SU-DHL-6 (cell line): ENCODE results near the gene FEN1.

Source experiments
- H2AFZ ChIP-seq: fragments of 200-600 bp; sonication (generic); 2 replicates; pipeline ENCODE4 v1.6.1; 2014; ENCODE audit warnings: low read depth, mild to moderate bottlenecking, moderate library complexity, mixed read lengths, antibody characterized with exemption, low read length; ENCODE audit not compliant: severe bottlenecking
- H3F3A ChIP-seq: fragments of 200-600 bp; shearing (Covaris generic); 2 replicates; pipeline ENCODE4 v1.6.0; 2016; ENCODE audit warnings: antibody characterized with exemption, mild to moderate bottlenecking; ENCODE audit not compliant: insufficient read depth
- H3K27ac ChIP-seq: fragments of 200-600 bp; sonication (generic); 2 replicates; pipeline ENCODE4 v1.5.1; 2016; ENCODE audit warnings: low read depth, mild to moderate bottlenecking, low read length, moderate library complexity, mixed read lengths
- H3K27me3 ChIP-seq: fragments of 200-600 bp; sonication (generic), shearing (Covaris generic); 2 replicates; pipeline ENCODE4 v1.6.0; 2014; ENCODE audit warnings: mild to moderate bottlenecking, low read length
- H3K36me3 ChIP-seq: fragments of 200-600 bp; sonication (generic); 2 replicates; pipeline ENCODE4 v1.6.1; 2014; ENCODE audit warnings: mild to moderate bottlenecking, low read length, mixed read lengths
- H3K4me2 ChIP-seq: fragments of 300-600, 200-600 bp; shearing (Covaris generic), sonication (generic); 2 replicates; pipeline ENCODE4 v1.6.0; 2014; ENCODE audit warnings: low read length, low read depth, mild to moderate bottlenecking; ENCODE audit not compliant: poor library complexity, severe bottlenecking
- H3K4me3 ChIP-seq: fragments of 200-600 bp; sonication (generic); 2 replicates; pipeline ENCODE4 v1.5.1; 2014; ENCODE audit warnings: antibody characterized with exemption, low read length, mild to moderate bottlenecking, mixed read lengths; ENCODE audit not compliant: insufficient read depth, poor library complexity, severe bottlenecking
- H3K79me2 ChIP-seq: fragments of 200-600 bp; sonication (generic); 2 replicates; pipeline ENCODE4 v1.6.1; 2014; ENCODE audit warnings: mild to moderate bottlenecking, low read length, moderate library complexity; ENCODE audit not compliant: insufficient read depth
- H3K9ac ChIP-seq: fragments of 200-600 bp; sonication (generic); 2 replicates; pipeline ENCODE4 v1.7.0; 2014; ENCODE audit warnings: mild to moderate bottlenecking, low read length
- H3K9me2 ChIP-seq: fragments of 200-600 bp; sonication (generic); replicated peaks from 2 replicates; pipeline ENCODE4 v1.6.1; 2014; ENCODE audit warnings: low read length; ENCODE audit not compliant: insufficient read depth
- H3K9me3 ChIP-seq: fragments of 200-600 bp; sonication (generic); 2 replicates; pipeline ENCODE4 v1.6.1; 2014; ENCODE audit warnings: low read length, mixed read lengths; ENCODE audit not compliant: insufficient read depth
- H4K20me1 ChIP-seq: fragments of 200-600 bp; sonication (generic); 2 replicates; pipeline ENCODE4 v1.6.1; 2014; ENCODE audit warnings: low read depth, mild to moderate bottlenecking, antibody characterized with exemption, low read length, moderate library complexity, mixed read lengths
- CTCF ChIP-seq: fragments of 200-600 bp; sonication (generic); IDR thresholded peaks from one replicate; pipeline ENCODE4 v1.5.1; 2017; ENCODE audit warnings: antibody characterized with exemption, mild to moderate bottlenecking, low read length, moderate library complexity; ENCODE audit not compliant: insufficient read depth, poor library complexity, severe bottlenecking
- EZH2phosphoT487 ChIP-seq: fragments of 200-600 bp; sonication (generic), shearing (Covaris generic); conservative IDR thresholded peaks from 2 replicates; pipeline ENCODE4 v1.6.1; 2018; ENCODE audit warnings: mild to moderate bottlenecking, antibody characterized with exemption, low read length, moderate library complexity, mixed read lengths

The FEN1 gene

GRCh38 chr11:61765550-61766253 is 27.0 kb upstream of the FEN1 start:
- TF ChIP-seq CTCF (no peak), EZH2phosphoT487 (no peak)
- Histone ChIP-seq H3K27me3 (no peaks in the 10 kb centered on the region), H3K27ac (no peak overlapping the region), H3K36me3 (no peaks in the 10 kb centered on the region), H2AFZ (no peak overlapping the region), H3K9me2 (no peaks in the 10 kb centered on the region), H3K9me3 (no peaks in the 10 kb centered on the region), H3K9ac (no peak overlapping the region), H3K79me2 (no peaks in the 10 kb centered on the region), H4K20me1 (no peaks in the 10 kb centered on the region), H3F3A (no peaks in the 10 kb centered on the region), H3K4me3 (no peak overlapping the region), H3K4me2 (no peak overlapping the region)

GRCh38 chr11:61766353-61766841 is 26.3 kb upstream of the FEN1 start:
- Histone ChIP-seq H3F3A (no peaks in the 10 kb centered on the region), H3K9me2 (no peaks in the 10 kb centered on the region), H3K27me3 (no peaks in the 10 kb centered on the region), H3K9me3 (no peaks in the 10 kb centered on the region), H2AFZ (no peak overlapping the region), H4K20me1 (no peaks in the 10 kb centered on the region), H3K79me2 (no peaks in the 10 kb centered on the region), H3K4me3 (no peak overlapping the region), H3K9ac (no peak overlapping the region), H3K4me2 (no peak overlapping the region), H3K27ac (no peak overlapping the region), H3K36me3 (no peaks in the 10 kb centered on the region)
- no peak for TF ChIP-seq EZH2phosphoT487
- TF ChIP-seq CTCF: no peak

GRCh38 chr11:61768376-61769076 is 24.2 kb upstream of the FEN1 start:
- Histone ChIP-seq H3K4me2 (no peak overlapping the region), H3K79me2 (no peaks in the 10 kb centered on the region), H3K27ac (no peak overlapping the region), H3K9me2 (no peaks in the 10 kb centered on the region), H3F3A (no peaks in the 10 kb centered on the region), H3K36me3 (no peaks in the 10 kb centered on the region), H3K27me3 (no peaks in the 10 kb centered on the region), H2AFZ (no peak overlapping the region), H3K9ac (no peak overlapping the region), H3K4me3 (no peak overlapping the region), H4K20me1 (no peaks in the 10 kb centered on the region), H3K9me3 (no peaks in the 10 kb centered on the region)
- TF ChIP-seq CTCF (no peak), EZH2phosphoT487 (no peak)
